Spinal cord (tissue), 10 donors: ENCODE results near the gene BLTP3B. TPM values are rescaled to one million over a fixed set of nuclear protein-coding genes. Genes with fewer than 3 reads are reported as not detected.

ENCODE experiments used
- DNase-seq, 6 donors: peaks; one replicate each; pipeline versions ENCODE4 v3.0.0 to v3.0.0-alpha.2; 2013 to 2015; ENCODE audit warnings: low spot score in 6 of 6, low read depth in 4 of 6
- H3K27ac ChIP-seq: one replicate; pipeline ENCODE4 v1.5.1; 2013; ENCODE audit warnings: low read depth, low read length, control low read depth
- H3K27me3 ChIP-seq: one replicate; pipeline ENCODE4 v1.6.1; 2013; ENCODE audit warnings: low read length; ENCODE audit not compliant: control insufficient read depth, insufficient read depth
- H3K36me3 ChIP-seq: one replicate; pipeline ENCODE4 v1.6.1; 2013; ENCODE audit warnings: low read length; ENCODE audit not compliant: control insufficient read depth, insufficient read depth
- H3K4me1 ChIP-seq: one replicate; pipeline ENCODE4 v1.6.1; 2013; ENCODE audit warnings: low read length; ENCODE audit not compliant: control insufficient read depth, insufficient read depth
- H3K4me3 ChIP-seq: one replicate; pipeline ENCODE4 v1.5.1; 2013; ENCODE audit warnings: low read depth, low read length, control low read depth
- H3K9me3 ChIP-seq: one replicate; pipeline ENCODE4 v1.6.1; 2013; ENCODE audit warnings: low read length; ENCODE audit not compliant: control insufficient read depth, insufficient read depth
- WGBS: methylation state at CpG from one replicate; pipeline ENCODE4 v1.1.5; 2013; ENCODE audit warnings: missing lambda C conversion rate; ENCODE audit not compliant: insufficient coverage; 5-methylcytosine and 5-hydroxymethylcytosine counted together
- polyA plus RNA-seq, 2 donors: library from polyadenylated mRNA; unstranded; fragments of 120-200 nt; gene quantifications; one replicate each; pipeline ENCODE4 v1.2.1, GENCODE V29; 2013; ENCODE audit not compliant: insufficient read length in 2 of 2
- total RNA-seq, 2 donors: library from RNA; depleted of rRNA in 1 of 2; stranded (reverse); fragments of 120-200 nt in 1 of 2; fragments of >200 nt in 1 of 2; gene quantifications; one replicate each; pipeline versions ENCODE4 v1.2.3 to v1.2.4, GENCODE V29; 2013 to 2014
- donor health status: healthy.

Gene BLTP3B
- total and polyA plus RNA-seq, 4 donors: 36.2 to 134 (median 45.1) TPM

- no peak for DNase-seq
- no peak overlapping the region for H3K27ac ChIP-seq
- peaks cover 7% of the 10 kb centered on the region for H3K4me1 ChIP-seq
- H3K9me3 ChIP-seq: no peaks in the 10 kb centered on the region
- no peak overlapping the region for H3K4me3 ChIP-seq
- no peaks in the 10 kb centered on the region for H3K27me3 ChIP-seq
- no peaks in the 10 kb centered on the region for H3K36me3 ChIP-seq
- WGBS: no CpG with 5 or more reads among the region's 2 CpGs
Measured at GRCh38 chr12:100146252-100146651, 3.6 kb upstream of the BLTP3B start.

GRCh38 chr12:100145643-100146042, 3.0 kb upstream of the BLTP3B start:
- 96% methylated on average over 7 of the region's 7 CpGs for WGBS
- H3K4me1 ChIP-seq: peaks cover 9% of the 10 kb centered on the region
- H3K9me3 ChIP-seq: no peaks in the 10 kb centered on the region
- no peaks in the 10 kb centered on the region for H3K27me3 ChIP-seq
- H3K36me3 ChIP-seq: no peaks in the 10 kb centered on the region
- no peak overlapping the region for H3K4me3 ChIP-seq
- DNase-seq: no peak
- no peak overlapping the region for H3K27ac ChIP-seq

GRCh38 chr12:100141998-100142850, 450 bp downstream of the BLTP3B start:
- Histone ChIP-seq H3K36me3 (no peaks in the 10 kb centered on the region), H3K27me3 (no peaks in the 10 kb centered on the region), H3K9me3 (no peaks in the 10 kb centered on the region), H3K4me3 (peak overlapping the region; percentile 87), H3K4me1 (peaks cover 9% of the 10 kb centered on the region), H3K27ac (peak overlapping the region; percentile 94)
- peak in 5 of 6 donors; percentile 36 to 80 (median 62) for DNase-seq
- under 1% methylated on average over 86 of the region's 86 CpGs for WGBS

- Histone ChIP-seq H3K9me3 (no peaks in the 10 kb centered on the region), H3K4me1 (peaks cover 9% of the 10 kb centered on the region), H3K36me3 (no peaks in the 10 kb centered on the region), H3K27ac (peak overlapping the region; percentile 94), H3K27me3 (no peaks in the 10 kb centered on the region), H3K4me3 (peak overlapping the region; percentile 87)
- 25% methylated on average over 2 of the region's 6 CpGs for WGBS
- peak in 1 of 6 donors; percentile 62 for DNase-seq
Measured at GRCh38 chr12:100141666-100141997, 1.0 kb downstream of the BLTP3B start.

GRCh38 chr12:100138803-100139098, 3.9 kb downstream of the BLTP3B start:
- peaks cover 9% of the 10 kb centered on the region for H3K4me1 ChIP-seq
- no peaks in the 10 kb centered on the region for H3K36me3 ChIP-seq
- no peak for DNase-seq
- H3K27me3 ChIP-seq: no peaks in the 10 kb centered on the region
- H3K9me3 ChIP-seq: no peaks in the 10 kb centered on the region
- H3K4me3 ChIP-seq: no peak overlapping the region
- 86% methylated on average over 5 of the region's 5 CpGs for WGBS
- no peak overlapping the region for H3K27ac ChIP-seq

GRCh38 chr12:100138048-100138802, 4.4 kb downstream of the BLTP3B start:
- peak in 2 of 6 donors; percentile 28 to 55 for DNase-seq
- Histone ChIP-seq H3K4me3 (no peak overlapping the region), H3K9me3 (no peaks in the 10 kb centered on the region), H3K4me1 (peaks cover 7% of the 10 kb centered on the region), H3K36me3 (no peaks in the 10 kb centered on the region), H3K27ac (no peak overlapping the region), H3K27me3 (no peaks in the 10 kb centered on the region)
- 23% methylated on average over 2 of the region's 6 CpGs for WGBS

GRCh38 chr12:100133200-100133599, 9.5 kb downstream of the BLTP3B start:
- Histone ChIP-seq H3K4me3 (no peak overlapping the region), H3K27ac (no peak overlapping the region), H3K9me3 (no peaks in the 10 kb centered on the region), H3K27me3 (no peaks in the 10 kb centered on the region), H3K4me1 (no peaks in the 10 kb centered on the region), H3K36me3 (no peaks in the 10 kb centered on the region)
- DNase-seq: no peak
- no CpG with 5 or more reads among the region's 2 CpGs for WGBS

- Histone ChIP-seq H3K27me3 (no peaks in the 10 kb centered on the region), H3K4me1 (no peaks in the 10 kb centered on the region), H3K27ac (no peak overlapping the region), H3K36me3 (no peaks in the 10 kb centered on the region), H3K9me3 (no peaks in the 10 kb centered on the region), H3K4me3 (no peak overlapping the region)
- peak in 3 of 6 donors; percentile 7 to 44 (median 39) for DNase-seq
- WGBS: no CpG with 5 or more reads among the region's 1 CpG
Measured at GRCh38 chr12:100128512-100128908, 14.2 kb downstream of the BLTP3B start.

- no peak overlapping the region for H3K4me3 ChIP-seq
- WGBS: no CpG with 5 or more reads among the region's 1 CpG
- DNase-seq: no peak
- no peaks in the 10 kb centered on the region for H3K27me3 ChIP-seq
- H3K9me3 ChIP-seq: no peaks in the 10 kb centered on the region
- H3K36me3 ChIP-seq: no peaks in the 10 kb centered on the region
- no peak overlapping the region for H3K27ac ChIP-seq
- H3K4me1 ChIP-seq: no peaks in the 10 kb centered on the region
Measured at GRCh38 chr12:100127766-100128511, 14.7 kb downstream of the BLTP3B start.
